K562 (cell line): Measurements from ENCODE around the gene SLC22A4. TPM values are rescaled to one million over a fixed set of nuclear protein-coding genes. Genes with fewer than 3 reads are reported as not detected.
A peak's percentile ranks its signal among the peaks of the same experiment; 100 is the strongest.

ENCODE experiments used
- ARHGAP35 ChIP-seq: fragments of 450-650 bp; IDR thresholded peaks from 2 replicates; pipeline ENCODE4 v1.6.1; 2018; ENCODE audit not compliant: partially characterized antibody
- BCOR ChIP-seq: fragments of 450-650 bp; IDR thresholded peaks from 2 replicates; pipeline ENCODE4 v1.6.1; 2016
- FOXJ3 ChIP-seq: sonication (generic); formaldehyde crosslinking; IDR thresholded peaks from 2 replicates; pipeline ENCODE4 v1.4.0; 2020; ENCODE audit warnings: mild to moderate bottlenecking, missing genetic modification reagents
- JUN ChIP-seq, 2 experiments: sonication (generic) in 1 of 2; formaldehyde crosslinking in 1 of 2; IDR thresholded peaks; 2 replicates each; pipeline versions ENCODE4 v1.6.1 to v1.8.0; 2012 to 2022; ENCODE audit warnings: borderline replicate concordance in 2 of 2, mild to moderate bottlenecking in 2 of 2, improper control_type of control experiment in 1 of 2, low read depth in 1 of 2, low read length in 1 of 2, missing genetic modification reagents in 1 of 2
- MEIS2 ChIP-seq: fragments of 450-650 bp; IDR thresholded peaks from 2 replicates; pipeline ENCODE4 v1.6.1; 2014; ENCODE audit warnings: mild to moderate bottlenecking; ENCODE audit not compliant: partially characterized antibody
- NFIC ChIP-seq: fragments of 450-650 bp; IDR thresholded peaks from 2 replicates; pipeline ENCODE4 v1.6.1; 2017; ENCODE audit warnings: mild to moderate bottlenecking, inconsistent platforms
- RBM25 ChIP-seq: fragments of 200-400 bp; formaldehyde crosslinking; IDR thresholded peaks from 2 replicates; pipeline ENCODE4 v1.6.1; 2018; ENCODE audit warnings: low read length, low read depth, moderate library complexity; ENCODE audit not compliant: severe bottlenecking
- SUPT5H ChIP-seq: fragments of 450-650 bp; IDR thresholded peaks from 2 replicates; pipeline ENCODE4 v1.6.1; 2016
- TBP ChIP-seq: optimal IDR thresholded peaks from 2 replicates; pipeline ENCODE3; 2011; ENCODE audit warnings: low read depth, low read length, improper control_type of control experiment
- TRIM24 ChIP-seq, 2 experiments: fragments of 450-650 bp; IDR thresholded peaks; 2 replicates each; pipeline ENCODE4 v1.6.1; 2016
- TRIM28 ChIP-seq: fragments of 450-650 bp; IDR thresholded peaks from 2 replicates; pipeline ENCODE4 v1.6.1; 2017
- ZFP36 ChIP-seq: fragments of 150-350 bp; IDR thresholded peaks from 2 replicates; pipeline ENCODE4 v1.6.1; 2018; ENCODE audit warnings: low read length, low read depth; ENCODE audit not compliant: partially characterized antibody
- ZNF174 ChIP-seq: fragments of 250-450 bp; sonication (Bioruptor Pico); IDR thresholded peaks from 2 replicates; pipeline ENCODE4 v1.4.0; 2020; ENCODE audit warnings: mild to moderate bottlenecking
- ZNF347 ChIP-seq: fragments of 450-650 bp; formaldehyde crosslinking; IDR thresholded peaks from 2 replicates; pipeline ENCODE4 v1.4.0; 2020; ENCODE audit warnings: low read depth, mild to moderate bottlenecking, moderate library complexity
- polyA plus RNA-seq, 8 experiments: library from polyadenylated mRNA; depleted of rRNA in 4 of 8; stranded (reverse) in 5 of 8; unstranded in 3 of 8; fragments of >200 nt; fragmentation: Nextera tagmentation in 2 of 8; fragmentation: Illumina TruSeq in 1 of 8; extraction: Ambion mirVana in 2 of 8; extraction: Trizol in 1 of 8; gene quantifications; 2 replicates each; pipeline versions ENCODE4 v1.2.1 to v1.2.3, GENCODE V29; 2011 to 2014; ENCODE audit warnings: inconsistent platforms in 1 of 8, missing spikeins in 1 of 8
- total RNA-seq, 7 experiments: library from RNA; depleted of rRNA in 6 of 7; stranded (reverse); fragments of >200 nt in 6 of 7; fragmentation: Illumina TruSeq in 2 of 7; extraction: Trizol in 2 of 7; gene quantifications; 2 replicates each; pipeline versions ENCODE4 v1.2.1 to v1.2.3, GENCODE V29; 2011 to 2021; ENCODE audit warnings: low replicate concordance in 1 of 7
- TF ChIP-seq, protein P1 (sequence below), 2 experiments: fragments of 450-650 bp; formaldehyde crosslinking in 1 of 2; IDR thresholded peaks; 2 replicates each; pipeline versions ENCODE4 v1.4.0 to v1.6.1; 2014 to 2020; ENCODE audit warnings: mild to moderate bottlenecking in 2 of 2, borderline replicate concordance in 1 of 2, low read depth in 1 of 2
- TF ChIP-seq, protein P2 (sequence below): fragments of 450-650 bp; conservative IDR thresholded peaks from 2 replicates; pipeline ENCODE4 v1.6.1; 2016; ENCODE audit warnings: missing genetic modification characterization, low read depth, mild to moderate bottlenecking, control low read depth, missing compliant biosample characterization
- TF ChIP-seq, protein P3 (sequence below): fragments of 450-650 bp; conservative IDR thresholded peaks from 2 replicates; pipeline ENCODE4 v1.6.1; 2016; ENCODE audit warnings: missing genetic modification characterization, low read depth, mild to moderate bottlenecking, missing compliant biosample characterization, moderate library complexity

The SLC22A4 gene
- total and polyA plus RNA-seq, 9 of the 15 experiments (the other 6 are each of a cell fraction or from before 2014, with no cell fraction given) = 2.7 to 9.5 (median 6.2) TPM

- TF ChIP-seq, protein P1, sequence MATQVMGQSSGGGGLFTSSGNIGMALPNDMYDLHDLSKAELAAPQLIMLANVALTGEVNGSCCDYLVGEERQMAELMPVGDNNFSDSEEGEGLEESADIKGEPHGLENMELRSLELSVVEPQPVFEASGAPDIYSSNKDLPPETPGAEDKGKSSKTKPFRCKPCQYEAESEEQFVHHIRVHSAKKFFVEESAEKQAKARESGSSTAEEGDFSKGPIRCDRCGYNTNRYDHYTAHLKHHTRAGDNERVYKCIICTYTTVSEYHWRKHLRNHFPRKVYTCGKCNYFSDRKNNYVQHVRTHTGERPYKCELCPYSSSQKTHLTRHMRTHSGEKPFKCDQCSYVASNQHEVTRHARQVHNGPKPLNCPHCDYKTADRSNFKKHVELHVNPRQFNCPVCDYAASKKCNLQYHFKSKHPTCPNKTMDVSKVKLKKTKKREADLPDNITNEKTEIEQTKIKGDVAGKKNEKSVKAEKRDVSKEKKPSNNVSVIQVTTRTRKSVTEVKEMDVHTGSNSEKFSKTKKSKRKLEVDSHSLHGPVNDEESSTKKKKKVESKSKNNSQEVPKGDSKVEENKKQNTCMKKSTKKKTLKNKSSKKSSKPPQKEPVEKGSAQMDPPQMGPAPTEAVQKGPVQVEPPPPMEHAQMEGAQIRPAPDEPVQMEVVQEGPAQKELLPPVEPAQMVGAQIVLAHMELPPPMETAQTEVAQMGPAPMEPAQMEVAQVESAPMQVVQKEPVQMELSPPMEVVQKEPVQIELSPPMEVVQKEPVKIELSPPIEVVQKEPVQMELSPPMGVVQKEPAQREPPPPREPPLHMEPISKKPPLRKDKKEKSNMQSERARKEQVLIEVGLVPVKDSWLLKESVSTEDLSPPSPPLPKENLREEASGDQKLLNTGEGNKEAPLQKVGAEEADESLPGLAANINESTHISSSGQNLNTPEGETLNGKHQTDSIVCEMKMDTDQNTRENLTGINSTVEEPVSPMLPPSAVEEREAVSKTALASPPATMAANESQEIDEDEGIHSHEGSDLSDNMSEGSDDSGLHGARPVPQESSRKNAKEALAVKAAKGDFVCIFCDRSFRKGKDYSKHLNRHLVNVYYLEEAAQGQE (IDR thresholded peaks at IDR 0.05; ENCODE audit: borderline replicate concordance) = 0 out of 2 replicates have a peak, but pooled peaks have one; percentile 0
- TF ChIP-seq, protein P1 (CRISPR knock-in tag; IDR thresholded peaks at IDR 0.05; ENCODE audit: low read depth) = no peak
- TF ChIP-seq ZFP36 (peak; percentile 31), TRIM24 (IDR thresholded peaks at IDR 0.05) (0 out of 4 replicates have a peak, but pooled peaks of 1 of the 2 experiments have one; percentile 3), BCOR (peak; percentile 86), FOXJ3 (CRISPR knock-in tag) (no peak), JUN (IDR thresholded peaks at IDR 0.05; ENCODE audit: borderline replicate concordance, low read depth, low read length) (no peak), JUN (CRISPR knock-in tag; IDR thresholded peaks at IDR 0.05; ENCODE audit: borderline replicate concordance) (no peak), MEIS2 (peak; percentile 82), NFIC (0 out of 2 replicates have a peak, but pooled peaks have one; percentile 6), TBP (peak; percentile 45), ZNF347 (no peak), ARHGAP35 (peak; percentile 14), TRIM28 (no peak), ZNF174 (CRISPR knock-in tag) (no peak), SUPT5H (no peak), RBM25 (peak; percentile 37)
- TF ChIP-seq, protein P2, sequence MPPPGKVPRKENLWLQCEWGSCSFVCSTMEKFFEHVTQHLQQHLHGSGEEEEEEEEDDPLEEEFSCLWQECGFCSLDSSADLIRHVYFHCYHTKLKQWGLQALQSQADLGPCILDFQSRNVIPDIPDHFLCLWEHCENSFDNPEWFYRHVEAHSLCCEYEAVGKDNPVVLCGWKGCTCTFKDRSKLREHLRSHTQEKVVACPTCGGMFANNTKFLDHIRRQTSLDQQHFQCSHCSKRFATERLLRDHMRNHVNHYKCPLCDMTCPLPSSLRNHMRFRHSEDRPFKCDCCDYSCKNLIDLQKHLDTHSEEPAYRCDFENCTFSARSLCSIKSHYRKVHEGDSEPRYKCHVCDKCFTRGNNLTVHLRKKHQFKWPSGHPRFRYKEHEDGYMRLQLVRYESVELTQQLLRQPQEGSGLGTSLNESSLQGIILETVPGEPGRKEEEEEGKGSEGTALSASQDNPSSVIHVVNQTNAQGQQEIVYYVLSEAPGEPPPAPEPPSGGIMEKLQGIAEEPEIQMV (tag) = no peak
- TF ChIP-seq, protein P3, sequence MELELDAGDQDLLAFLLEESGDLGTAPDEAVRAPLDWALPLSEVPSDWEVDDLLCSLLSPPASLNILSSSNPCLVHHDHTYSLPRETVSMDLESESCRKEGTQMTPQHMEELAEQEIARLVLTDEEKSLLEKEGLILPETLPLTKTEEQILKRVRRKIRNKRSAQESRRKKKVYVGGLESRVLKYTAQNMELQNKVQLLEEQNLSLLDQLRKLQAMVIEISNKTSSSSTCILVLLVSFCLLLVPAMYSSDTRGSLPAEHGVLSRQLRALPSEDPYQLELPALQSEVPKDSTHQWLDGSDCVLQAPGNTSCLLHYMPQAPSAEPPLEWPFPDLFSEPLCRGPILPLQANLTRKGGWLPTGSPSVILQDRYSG (tag) = no peak
Observed at GRCh38 chr5:132295505-132296411, 1.6 kb downstream of the SLC22A4 start (continued).
